ENCODE measurements around the gene ZBTB7A. TPM values are rescaled to one million over a fixed set of nuclear protein-coding genes. Genes with fewer than 3 reads are reported as not detected.

Gene ZBTB7A
- total RNA-seq, 2 experiments from 2014 or later, result 24.0 to 26.4 TPM

- H3K9me3 Mint-ChIP-seq (ENCODE audit: low read depth), result no peaks in the 10 kb centered on the region
- no peak for ATAC-seq
- CTCF ChIA-PET, result no interaction called here
These were observed 14.9 kb upstream of the ZBTB7A start for GRCh38 chr19:4081441-4082129.

DNA sequence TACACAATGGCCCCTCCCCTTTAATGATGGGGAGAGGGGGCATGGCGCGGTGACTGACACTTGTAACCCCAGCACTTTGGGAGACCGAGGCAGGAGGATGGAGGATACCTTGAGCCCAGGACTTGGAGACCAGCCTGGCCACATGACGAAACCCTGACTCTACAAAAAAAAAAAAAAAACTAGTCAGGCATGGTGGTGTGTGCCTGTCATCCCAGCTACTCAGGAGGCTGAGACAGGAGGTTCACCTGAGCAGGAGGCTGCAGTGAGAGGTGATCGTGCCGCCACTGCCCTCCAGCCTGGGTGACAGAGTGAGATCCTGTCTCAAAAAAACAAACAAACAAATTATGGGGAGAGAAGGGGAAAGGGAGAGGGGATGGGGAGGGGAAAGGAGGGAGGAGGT lies 13.8 kb upstream of the ZBTB7A start:
- POLR2A ChIA-PET, result no interaction called here

More at GRCh38 chr19:4081441-4082129, 14.9 kb upstream of the ZBTB7A start:
- H3K4me1 Mint-ChIP-seq, result peaks cover 48% of the 10 kb centered on the region
- H3K27me3 Mint-ChIP-seq, result no peaks in the 10 kb centered on the region
- no peaks in the 10 kb centered on the region for H3K36me3 Mint-ChIP-seq (ENCODE audit: low read depth)
- DNase-seq, result no peak
- POLR2A ChIA-PET, result no interaction called here
- no peak overlapping the region for H3K27ac Mint-ChIP-seq
- H3K4me3 Mint-ChIP-seq, result no peak overlapping the region
- intact Hi-C loops (cut with DNase I, micrococcal nuclease), result no loop called here

GRCh38 chr19:4077800-4078684 lies 11.3 kb upstream of the ZBTB7A start:
- H3K4me1 Mint-ChIP-seq, result peaks cover 33% of the 10 kb centered on the region
- peak overlapping the region; percentile 54 for H3K4me3 Mint-ChIP-seq
- DNase-seq (peak; percentile 80), ATAC-seq (peak; percentile 59)
- intact Hi-C loops (cut with DNase I, micrococcal nuclease), result loop anchor here in 1 of 2 experiments (1.0 kb wide), 1 partner anchor 10 kb away; no protein-coding TSS in a partner anchor
- H3K27ac Mint-ChIP-seq, result peak overlapping the region; percentile 75
- POLR2A ChIA-PET, result interaction anchor here (0.6 kb wide), 1 partner anchor 1237 kb away, joined by 3 read pairs; the partner anchor contains the start of gene ZNF555
- no peaks in the 10 kb centered on the region for H3K27me3 Mint-ChIP-seq
- no peaks in the 10 kb centered on the region for H3K36me3 Mint-ChIP-seq (ENCODE audit: low read depth)
- CTCF ChIA-PET, result interaction anchor here (0.6 kb wide), 1 partner anchor 93 kb away, joined by 3 read pairs; no protein-coding TSS in a partner anchor
- H3K9me3 Mint-ChIP-seq (ENCODE audit: low read depth), result no peaks in the 10 kb centered on the region

More for the DNA sequence above, 13.8 kb upstream of the ZBTB7A start:
- Mint-ChIP-seq H3K36me3 (ENCODE audit: low read depth) (no peaks in the 10 kb centered on the region), H3K27ac (no peak overlapping the region), H3K4me3 (no peak overlapping the region), H3K4me1 (peaks cover 42% of the 10 kb centered on the region), H3K9me3 (ENCODE audit: low read depth) (no peaks in the 10 kb centered on the region), H3K27me3 (no peaks in the 10 kb centered on the region)
- no peak for ATAC-seq
- DNase-seq, result no peak
- intact Hi-C loops (cut with DNase I, micrococcal nuclease), result no loop called here
- CTCF ChIA-PET, result interaction anchor here (0.6 kb wide), 1 partner anchor 122 kb away, joined by 3 read pairs; no protein-coding TSS in a partner anchor

DNA sequence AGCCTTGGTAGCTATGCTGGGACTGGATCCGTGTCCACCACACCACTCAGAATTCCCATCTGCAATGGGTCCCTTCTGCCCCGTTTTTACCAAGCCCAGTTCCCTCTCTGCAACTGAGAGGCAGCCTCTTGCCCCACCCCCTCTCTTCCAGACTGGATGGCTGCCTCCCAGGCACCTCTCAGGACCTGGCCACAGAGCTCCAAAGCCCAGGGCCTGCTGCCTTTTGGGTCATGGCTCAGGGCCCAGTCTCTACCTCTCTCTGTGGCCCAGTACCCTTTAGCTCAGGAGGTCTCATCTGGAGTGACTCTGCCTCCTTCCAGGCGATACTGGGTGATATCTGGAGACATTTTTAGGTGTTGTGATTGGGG lies 10.3 kb upstream of the ZBTB7A start:
- no peak for DNase-seq
- no peak for ATAC-seq
- peak overlapping the region; percentile 25 for H3K27ac Mint-ChIP-seq
- H3K36me3 Mint-ChIP-seq (ENCODE audit: low read depth), result no peaks in the 10 kb centered on the region
- POLR2A ChIA-PET, result no interaction called here
- intact Hi-C loops (cut with DNase I, micrococcal nuclease), result no loop called here
- H3K27me3 Mint-ChIP-seq, result no peaks in the 10 kb centered on the region
- peaks cover 31% of the 10 kb centered on the region for H3K4me1 Mint-ChIP-seq
- CTCF ChIA-PET, result no interaction called here
- no peaks in the 10 kb centered on the region for H3K9me3 Mint-ChIP-seq (ENCODE audit: low read depth)
- H3K4me3 Mint-ChIP-seq, result no peak overlapping the region

- Mint-ChIP-seq H3K27me3 (no peaks in the 10 kb centered on the region), H3K4me3 (no peak overlapping the region), H3K27ac (peak overlapping the region; percentile 69), H3K9me3 (ENCODE audit: low read depth) (no peaks in the 10 kb centered on the region), H3K4me1 (peaks cover 29% of the 10 kb centered on the region), H3K36me3 (ENCODE audit: low read depth) (no peaks in the 10 kb centered on the region)
- ChIA-PET CTCF (interaction anchor here (0.6 to 0.7 kb wide), 2 partner anchors 42 to 651 kb away, joined by 3 to 4 read pairs; no protein-coding TSS in a partner anchor), POLR2A (no interaction called here)
- DNase-seq, result peak; percentile 71
- intact Hi-C loops (cut with DNase I, micrococcal nuclease), result no loop called here
- ATAC-seq, result peak; percentile 63
These were observed 8.7 kb upstream of the ZBTB7A start for GRCh38 chr19:4075373-4075772.

GRCh38 chr19:4071610-4072009 lies 4.9 kb upstream of the ZBTB7A start:
- H3K4me3 Mint-ChIP-seq, result no peak overlapping the region
- H3K27me3 Mint-ChIP-seq, result no peaks in the 10 kb centered on the region
- no peaks in the 10 kb centered on the region for H3K9me3 Mint-ChIP-seq (ENCODE audit: low read depth)
- POLR2A ChIA-PET, result no interaction called here
- ATAC-seq (no peak), DNase-seq (no peak)
- intact Hi-C loops (cut with DNase I, micrococcal nuclease), result no loop called here
- CTCF ChIA-PET, result no interaction called here
- H3K4me1 Mint-ChIP-seq, result peaks cover 28% of the 10 kb centered on the region
- no peak overlapping the region for H3K27ac Mint-ChIP-seq
- H3K36me3 Mint-ChIP-seq (ENCODE audit: low read depth), result no peaks in the 10 kb centered on the region

- DNase-seq, result peak; percentile 78
- Mint-ChIP-seq H3K4me3 (peak overlapping the region; percentile 68), H3K27me3 (no peaks in the 10 kb centered on the region), H3K36me3 (ENCODE audit: low read depth) (no peaks in the 10 kb centered on the region), H3K4me1 (peaks cover 19% of the 10 kb centered on the region), H3K9me3 (ENCODE audit: low read depth) (no peaks in the 10 kb centered on the region), H3K27ac (no peak overlapping the region)
- no peak for ATAC-seq
- POLR2A ChIA-PET, result interaction anchor here (1.0 kb wide), 1 partner anchor 35 kb away, joined by 3 read pairs; no protein-coding TSS in a partner anchor
- intact Hi-C loops (cut with DNase I, micrococcal nuclease), result loop anchor here (5.0 kb wide), 12 partner anchors 38 to 1833 kb away; partner anchors contain the start of genes CACTIN (in 1 of the 2), DPP9 (in 1 of the 2), EEF2 (in 1 of the 2) and FZR1 (in 1 of the 2)
- CTCF ChIA-PET, result no interaction called here
These were observed 2.7 kb upstream of the ZBTB7A start for GRCh38 chr19:4069331-4069959.

DNA sequence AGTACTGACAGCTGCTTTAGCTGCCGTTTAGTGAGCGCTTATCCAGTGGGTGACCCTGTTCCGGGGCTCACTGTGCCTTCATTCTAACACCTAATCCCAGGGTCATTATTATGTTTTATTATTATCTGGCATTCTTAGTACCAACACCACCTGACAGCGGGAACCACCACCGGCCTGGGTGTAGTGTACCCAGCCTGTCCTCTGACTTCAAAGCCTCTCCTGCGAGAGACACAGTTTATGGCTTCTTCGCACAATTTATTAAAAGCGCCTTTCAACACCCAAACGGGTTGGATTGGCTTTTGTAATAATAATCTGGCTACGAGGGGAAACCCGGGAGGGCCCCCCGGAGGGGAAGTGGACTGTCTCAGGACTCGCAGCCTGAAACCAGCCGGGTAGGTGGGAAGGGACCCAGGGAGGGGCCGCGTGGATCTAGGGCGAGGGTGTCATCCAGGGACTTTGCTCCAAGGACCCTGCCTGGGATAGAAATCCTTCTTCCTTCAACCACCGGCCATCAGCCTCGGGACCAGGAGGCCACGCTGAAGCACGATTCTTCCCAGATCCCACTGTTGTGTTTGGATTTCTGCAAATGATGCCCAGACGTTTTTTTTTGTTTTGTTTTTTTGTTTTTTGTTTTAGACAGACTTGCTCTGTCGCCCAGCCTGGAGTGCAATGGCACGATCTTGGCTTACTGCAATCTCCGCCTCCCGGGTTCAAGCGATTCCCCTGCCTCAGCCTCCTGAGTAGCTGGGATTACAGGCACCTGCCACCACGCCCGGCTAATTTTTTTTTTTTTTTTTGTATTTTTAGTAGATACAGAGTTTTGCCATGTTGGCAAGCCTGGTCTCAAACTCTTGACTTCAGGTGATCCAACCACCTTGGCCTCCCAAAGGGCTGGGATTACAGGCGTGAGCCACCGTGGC lies 1.6 kb upstream of the ZBTB7A start:
- ChIA-PET CTCF (no interaction called here), POLR2A (no interaction called here)
- ATAC-seq, result no peak
- no peaks in the 10 kb centered on the region for H3K9me3 Mint-ChIP-seq (ENCODE audit: low read depth)
- peak overlapping the region; percentile 68 for H3K4me3 Mint-ChIP-seq
- peaks cover 24% of the 10 kb centered on the region for H3K4me1 Mint-ChIP-seq
- DNase-seq, result no peak
- peak overlapping the region; percentile 75 for H3K27ac Mint-ChIP-seq
- H3K27me3 Mint-ChIP-seq, result no peaks in the 10 kb centered on the region
- intact Hi-C loops (cut with DNase I, micrococcal nuclease), result loop anchor here (1.0 to 5.0 kb wide), 13 partner anchors 10 to 1834 kb away; partner anchors contain the start of genes CACTIN (in 1 of the 2), DPP9 (in 1 of the 2), EEF2 (in 1 of the 2) and FZR1 (in 1 of the 2)
- H3K36me3 Mint-ChIP-seq (ENCODE audit: low read depth), result peaks cover 5% of the 10 kb centered on the region

DNA sequence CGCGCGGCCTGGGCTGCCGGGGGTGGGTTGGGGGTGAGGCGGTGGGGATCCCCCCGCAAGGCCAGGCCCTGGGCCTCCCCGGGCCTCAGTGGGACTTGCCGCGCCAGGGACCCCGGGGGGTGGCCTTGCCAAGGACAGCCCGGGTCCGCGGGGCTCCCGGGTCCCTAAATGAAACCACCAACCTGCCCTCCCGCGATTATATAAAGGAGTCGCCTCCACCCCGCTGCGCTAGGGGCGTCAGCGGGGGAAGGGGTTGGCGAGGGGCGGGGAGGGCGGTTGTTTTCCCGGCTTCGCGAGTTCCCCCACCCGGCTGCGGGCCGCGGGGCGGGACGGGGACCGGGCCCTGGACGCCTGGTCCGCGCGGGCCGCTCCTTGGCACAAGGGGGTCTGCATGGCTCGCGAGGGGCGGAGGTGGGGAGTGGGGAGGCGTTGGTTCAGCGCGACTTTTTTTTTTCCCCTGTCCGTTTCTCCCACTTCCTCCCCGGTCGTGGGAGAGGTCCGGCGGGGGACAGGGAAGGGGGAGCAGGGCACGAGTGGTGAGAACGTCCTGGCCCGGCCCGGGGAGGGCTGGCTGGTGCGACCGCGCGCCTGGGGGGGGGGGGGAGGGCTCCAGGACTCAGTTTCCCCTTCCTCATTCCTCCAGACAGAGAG lies 822 bp upstream of the ZBTB7A start:
- DNase-seq (no peak), ATAC-seq (no peak)
- H3K4me1 Mint-ChIP-seq, result peaks cover 29% of the 10 kb centered on the region
- H3K36me3 Mint-ChIP-seq (ENCODE audit: low read depth), result peaks cover 5% of the 10 kb centered on the region
- no peaks in the 10 kb centered on the region for H3K27me3 Mint-ChIP-seq
- no peaks in the 10 kb centered on the region for H3K9me3 Mint-ChIP-seq (ENCODE audit: low read depth)
- intact Hi-C loops (cut with DNase I, micrococcal nuclease), result loop anchor here (1.0 to 5.0 kb wide), 17 partner anchors 11 to 1835 kb away; partner anchors contain the start of genes CACTIN (in 1 of the 2), DPP9 (in 1 of the 2), EEF2 (in 1 of the 2) and FZR1 (in 1 of the 2)
- ChIA-PET CTCF (no interaction called here), POLR2A (no interaction called here)
- H3K4me3 Mint-ChIP-seq, result peak overlapping the region; percentile 68
- H3K27ac Mint-ChIP-seq, result peak overlapping the region; percentile 75

- Mint-ChIP-seq H3K36me3 (ENCODE audit: low read depth) (peaks cover 5% of the 10 kb centered on the region), H3K9me3 (ENCODE audit: low read depth) (no peaks in the 10 kb centered on the region), H3K27me3 (no peaks in the 10 kb centered on the region), H3K27ac (no peak overlapping the region), H3K4me1 (peaks cover 37% of the 10 kb centered on the region), H3K4me3 (peak overlapping the region; percentile 71)
- ChIA-PET POLR2A (interaction anchor here (0.6 kb wide), 1 partner anchor 8 kb away, joined by 4 read pairs; no protein-coding TSS in a partner anchor), CTCF (no interaction called here)
- ATAC-seq (peak; percentile 0), DNase-seq (peak; percentile 74)
- intact Hi-C loops (cut with DNase I, micrococcal nuclease), result loop anchor here (1.0 to 5.0 kb wide), 23 partner anchors 41 to 1836 kb away; partner anchors contain the start of genes EEF2 (in 2 of the 2), MAP2K2 (in 2 of the 2), ANKRD24 (in 1 of the 2) and CACTIN (in 1 of the 2)
These were observed 508 bp downstream of the ZBTB7A start for GRCh38 chr19:4066176-4066606.
